HG03571 (cell line): ENCODE measurements around the gene CHMP4A.

Experiments
- ATAC-seq: cut with Tn5 transposase; IDR thresholded peaks from one replicate; pipeline ENCODE4 v1.9.1; 2021; ENCODE audit not compliant: unreplicated experiment

CHMP4A gene, protein sequence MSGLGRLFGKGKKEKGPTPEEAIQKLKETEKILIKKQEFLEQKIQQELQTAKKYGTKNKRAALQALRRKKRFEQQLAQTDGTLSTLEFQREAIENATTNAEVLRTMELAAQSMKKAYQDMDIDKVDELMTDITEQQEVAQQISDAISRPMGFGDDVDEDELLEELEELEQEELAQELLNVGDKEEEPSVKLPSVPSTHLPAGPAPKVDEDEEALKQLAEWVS

DNA sequence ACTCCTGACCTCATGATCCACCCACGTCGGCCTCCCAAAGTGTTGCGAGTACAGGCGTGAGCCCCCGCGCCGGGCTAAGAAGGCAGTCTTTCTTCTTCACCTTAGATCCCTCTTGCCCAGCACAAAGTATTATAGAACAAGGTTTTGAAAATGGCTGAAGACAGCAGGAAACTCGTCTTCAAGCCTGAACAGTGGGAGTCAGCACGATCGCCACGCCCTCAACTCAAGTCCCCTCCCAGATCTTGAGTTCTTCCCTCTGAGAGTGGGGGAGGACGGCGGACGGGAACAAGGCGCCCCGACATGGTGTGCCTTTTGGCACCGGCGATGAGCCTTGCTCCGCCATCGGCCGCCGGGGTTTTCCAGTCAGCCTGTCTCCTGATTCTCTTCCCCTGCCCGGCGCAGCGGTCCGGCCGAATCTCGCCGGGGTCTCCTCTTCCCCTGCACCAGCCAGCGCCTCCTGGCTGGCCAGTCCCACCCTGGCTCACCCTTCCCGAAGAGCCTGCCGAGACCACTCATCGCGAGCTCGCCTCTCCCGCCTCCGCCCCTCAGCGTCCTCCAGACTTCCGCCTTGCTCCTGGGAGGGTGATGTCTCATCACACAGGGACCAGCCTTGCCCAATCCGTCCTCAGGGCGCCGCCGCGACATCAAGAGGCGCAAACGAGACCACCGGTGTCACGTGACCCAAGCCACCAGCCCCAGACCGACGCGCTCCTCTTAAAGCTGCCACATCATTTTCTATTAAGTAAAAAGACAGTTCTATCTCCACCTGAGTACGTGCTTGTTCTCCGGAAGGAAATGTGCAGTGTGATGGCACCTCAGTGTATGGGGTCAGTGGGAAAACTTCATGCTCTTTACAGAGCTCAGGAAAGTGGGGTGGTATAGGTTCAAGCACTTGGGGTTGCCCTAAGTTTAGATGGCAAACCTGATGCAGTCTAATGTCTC, at the start of gene CHMP4A:
TSS of gene CHMP4A (minus strand) at position 565 of the 942 bp plus-strand sequence. CDS start at position 516, 49 bp downstream.
- peak; percentile 73 for ATAC-seq

DNA sequence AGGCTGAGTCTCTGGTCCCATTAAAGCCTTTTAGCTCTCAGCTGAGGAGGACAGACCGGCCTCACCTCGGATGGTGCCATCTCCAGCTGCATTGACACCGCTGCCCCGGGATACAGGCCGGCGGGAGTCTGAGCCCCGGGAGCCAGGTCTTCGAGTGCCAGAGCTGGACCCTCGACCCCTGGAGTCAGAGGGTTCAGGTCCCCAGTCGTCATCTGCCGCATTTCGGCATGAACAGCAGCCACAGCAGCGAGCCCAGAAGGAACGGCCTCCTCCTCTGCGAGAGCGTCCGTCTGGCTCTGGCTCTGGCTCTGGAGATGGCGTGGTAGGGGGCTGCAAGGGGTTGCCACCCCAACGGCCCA, 48.7 kb upstream of the CHMP4A start:
- no peak for ATAC-seq

GRCh38 chr14:24261256-24261968, 48.1 kb upstream of the CHMP4A start:
- ATAC-seq = no peak

GRCh38 chr14:24260780-24261157, 47.5 kb upstream of the CHMP4A start:
- ATAC-seq = no peak

DNA sequence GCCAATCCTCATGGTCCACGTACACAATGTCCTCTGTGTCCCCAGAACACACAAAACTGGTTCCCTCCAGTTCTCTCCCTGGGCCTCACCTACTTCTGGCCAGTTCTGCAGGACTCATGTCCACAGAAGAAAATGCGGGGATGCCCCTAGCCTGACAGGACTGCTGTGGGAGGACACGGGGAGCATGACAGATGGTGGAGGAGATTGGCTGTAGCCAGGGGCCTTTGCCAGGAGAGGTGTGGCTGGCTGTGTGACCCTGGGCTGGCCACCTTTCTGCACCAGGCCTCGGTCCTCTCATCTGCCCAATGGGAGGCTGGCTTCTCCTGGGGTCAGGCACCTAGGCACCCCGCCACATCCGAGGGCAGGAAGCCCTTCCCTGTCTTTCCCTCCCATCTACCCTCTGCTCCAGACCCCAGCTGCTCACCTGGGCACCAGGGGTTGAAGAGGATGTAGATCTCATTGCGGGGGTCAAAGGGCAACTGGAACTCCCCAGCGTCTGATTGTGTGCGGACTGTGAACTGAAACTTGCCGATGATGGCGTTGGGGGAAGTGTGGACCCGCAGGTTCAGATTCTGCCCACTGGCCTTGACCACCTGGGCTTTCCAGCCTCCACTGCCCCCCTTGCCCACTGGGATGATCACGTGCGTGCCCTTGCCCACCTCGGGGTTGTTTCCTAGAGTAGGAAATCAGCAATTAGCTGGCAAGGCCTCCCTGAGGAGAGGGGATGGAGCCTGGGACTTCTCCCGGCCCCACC, 46.9 kb upstream of the CHMP4A start:
- no peak for ATAC-seq

DNA sequence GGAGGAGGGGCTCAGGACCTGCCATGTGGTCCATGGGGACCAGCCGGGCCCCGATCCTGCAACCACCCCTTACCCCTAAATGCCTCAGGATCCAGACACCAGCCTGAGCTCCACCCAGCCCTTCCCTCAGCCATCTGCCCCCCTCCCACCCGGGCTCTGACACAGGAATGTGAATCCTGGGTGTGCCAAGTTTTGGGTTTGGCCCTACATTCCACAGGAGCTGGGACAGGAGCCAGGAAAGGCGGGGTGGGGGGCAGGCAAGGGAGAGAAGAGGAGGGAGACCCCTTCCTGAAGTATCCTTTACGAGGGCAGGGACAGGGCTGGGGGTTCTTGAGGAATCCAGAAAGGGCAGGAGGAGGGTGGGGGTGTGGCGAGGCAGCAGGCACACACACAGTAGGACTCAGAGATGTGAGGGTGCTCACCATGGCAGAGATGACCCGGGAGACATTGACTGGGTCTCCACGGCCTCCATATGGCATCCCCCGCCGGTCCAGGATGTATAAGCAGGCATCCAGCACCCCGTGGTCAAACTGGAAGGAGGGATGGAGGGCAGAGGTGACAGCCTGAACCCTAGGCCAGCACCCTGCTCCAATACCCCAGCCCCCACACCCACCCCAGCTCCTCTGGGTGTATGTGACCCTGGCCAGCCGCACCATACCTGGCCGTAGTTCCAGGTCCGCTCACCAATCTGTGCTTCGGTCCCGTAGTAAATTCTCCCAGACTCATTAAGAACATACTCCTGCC, 46.2 kb upstream of the CHMP4A start:
- no peak for ATAC-seq

- no peak for ATAC-seq
Measured at GRCh38 chr14:24258548-24259265, 45.4 kb upstream of the CHMP4A start.

GRCh38 chr14:24258119-24258518, 44.8 kb upstream of the CHMP4A start:
- ATAC-seq = no peak

GRCh38 chr14:24256960-24257359, 43.7 kb upstream of the CHMP4A start:
- no peak for ATAC-seq

DNA sequence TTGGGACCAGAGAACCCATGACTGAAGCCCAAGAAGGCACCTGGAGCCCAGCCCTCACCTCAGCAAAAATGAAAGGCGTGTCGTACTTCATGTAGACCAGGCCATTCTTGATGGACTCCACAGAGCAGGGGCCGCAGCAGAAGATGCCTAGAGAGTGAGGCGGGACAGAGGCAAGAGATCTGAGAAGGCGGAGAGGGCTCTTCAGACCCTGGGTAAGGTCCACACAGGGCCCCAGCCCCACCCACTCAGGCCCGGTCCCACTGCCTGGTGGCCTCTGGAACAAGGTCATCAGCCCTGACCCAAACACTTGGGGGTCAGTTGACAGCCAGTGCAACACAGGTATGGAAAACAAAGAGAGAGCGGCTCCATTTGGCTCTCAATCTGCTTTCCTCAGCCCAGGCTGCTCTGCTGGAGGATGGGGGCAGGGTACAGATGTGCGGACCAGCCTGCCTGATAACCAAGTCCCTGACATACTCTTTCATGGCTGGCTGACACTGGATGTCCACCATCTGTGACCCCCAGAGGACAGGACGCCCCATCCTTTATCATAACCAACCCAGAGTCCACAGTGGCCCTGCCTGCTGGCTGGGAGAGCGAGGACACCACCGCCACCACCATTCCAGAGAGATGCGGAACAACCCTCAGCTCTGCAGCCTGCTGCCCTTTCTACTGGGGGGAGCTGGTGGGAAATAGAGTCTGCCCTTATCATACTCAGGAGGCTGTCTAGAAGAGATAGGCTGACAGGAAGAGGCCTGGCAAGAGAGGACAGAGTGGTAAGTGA, 42.8 kb upstream of the CHMP4A start:
- ATAC-seq = no peak

- no peak for ATAC-seq
Measured at GRCh38 chr14:24255438-24255837, 42.1 kb upstream of the CHMP4A start.

- ATAC-seq = no peak
Measured at GRCh38 chr14:24254630-24255392, 41.5 kb upstream of the CHMP4A start.

- no peak for ATAC-seq
Measured at GRCh38 chr14:24253936-24254335, 40.6 kb upstream of the CHMP4A start.

DNA sequence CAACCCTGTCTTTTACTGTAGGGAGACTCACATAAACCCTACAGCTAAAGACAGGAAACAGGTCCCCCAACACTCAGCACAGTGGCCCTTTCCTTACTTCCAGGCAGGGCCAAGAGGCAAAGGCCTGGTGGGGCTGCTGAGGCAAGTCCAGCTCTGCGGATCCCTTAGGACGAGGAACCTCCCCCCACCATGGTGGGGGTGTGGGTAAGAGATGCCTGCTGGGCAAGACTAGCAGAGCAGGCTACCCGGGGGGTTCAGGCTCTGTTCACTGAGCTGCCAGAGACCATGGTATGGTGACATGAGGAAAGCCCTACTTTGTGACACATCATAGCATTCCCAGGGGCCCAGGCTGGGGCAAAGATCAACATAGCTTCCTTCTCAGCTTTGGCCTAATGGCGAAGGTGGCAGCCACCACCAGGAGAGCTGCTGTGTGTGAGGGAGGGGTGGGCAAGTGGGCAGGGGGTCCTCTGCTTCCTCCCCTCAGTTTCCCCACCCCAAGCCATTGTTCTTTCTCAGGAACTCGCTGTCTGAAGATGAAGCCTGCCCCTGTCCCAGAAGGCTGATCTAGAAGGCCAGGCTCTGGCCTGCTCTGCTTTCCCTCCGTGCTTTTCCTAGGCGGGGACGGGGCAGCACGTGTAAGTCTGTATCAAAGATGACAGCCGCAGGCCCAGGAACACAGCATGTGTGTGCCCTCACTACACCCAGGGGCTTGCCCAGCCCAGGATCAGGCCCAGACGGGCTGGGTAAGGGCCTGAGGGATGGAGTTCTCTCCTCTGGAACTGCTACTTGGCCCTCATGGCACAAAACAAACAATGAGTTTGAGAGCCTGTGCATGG, 39.2 kb upstream of the CHMP4A start:
- no peak for ATAC-seq

GRCh38 chr14:24251880-24252288, 38.6 kb upstream of the CHMP4A start:
- no peak for ATAC-seq

DNA sequence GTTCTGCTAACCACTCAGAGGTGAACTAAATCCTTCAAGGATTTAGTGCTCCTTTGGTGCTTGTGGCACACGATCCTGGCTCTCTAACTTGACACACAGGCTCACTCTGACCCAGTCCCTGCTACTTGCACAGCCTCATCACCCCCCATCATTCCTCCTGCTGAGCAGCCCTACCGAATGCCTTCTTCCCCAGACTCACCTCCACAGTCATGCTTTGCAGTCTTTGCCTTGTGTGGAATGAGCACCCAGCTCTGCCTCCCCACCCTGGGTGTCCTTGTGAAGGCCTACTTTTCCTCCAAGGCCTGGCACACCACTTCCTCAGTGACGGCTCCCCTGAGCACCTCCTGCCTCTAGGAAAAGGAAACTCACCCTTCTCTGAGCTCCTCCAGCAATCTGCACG, 37.1 kb upstream of the CHMP4A start:
- no peak for ATAC-seq
